Stimulated activated CD8-positive, alpha-beta memory T cell treated with anti-CD3 and anti-CD28 coated beads, Interleukin-15, amount 100 ng/mL, for 48 hours (primary cell): Measurements from ENCODE around the gene PRKCD.

Source experiments
- DNase-seq, 2 donors: peaks; one replicate each; pipeline ENCODE4 v3.0.0-alpha.2; 2020; ENCODE audit warnings: low read depth in 2 of 2

Gene PRKCD

DNA sequence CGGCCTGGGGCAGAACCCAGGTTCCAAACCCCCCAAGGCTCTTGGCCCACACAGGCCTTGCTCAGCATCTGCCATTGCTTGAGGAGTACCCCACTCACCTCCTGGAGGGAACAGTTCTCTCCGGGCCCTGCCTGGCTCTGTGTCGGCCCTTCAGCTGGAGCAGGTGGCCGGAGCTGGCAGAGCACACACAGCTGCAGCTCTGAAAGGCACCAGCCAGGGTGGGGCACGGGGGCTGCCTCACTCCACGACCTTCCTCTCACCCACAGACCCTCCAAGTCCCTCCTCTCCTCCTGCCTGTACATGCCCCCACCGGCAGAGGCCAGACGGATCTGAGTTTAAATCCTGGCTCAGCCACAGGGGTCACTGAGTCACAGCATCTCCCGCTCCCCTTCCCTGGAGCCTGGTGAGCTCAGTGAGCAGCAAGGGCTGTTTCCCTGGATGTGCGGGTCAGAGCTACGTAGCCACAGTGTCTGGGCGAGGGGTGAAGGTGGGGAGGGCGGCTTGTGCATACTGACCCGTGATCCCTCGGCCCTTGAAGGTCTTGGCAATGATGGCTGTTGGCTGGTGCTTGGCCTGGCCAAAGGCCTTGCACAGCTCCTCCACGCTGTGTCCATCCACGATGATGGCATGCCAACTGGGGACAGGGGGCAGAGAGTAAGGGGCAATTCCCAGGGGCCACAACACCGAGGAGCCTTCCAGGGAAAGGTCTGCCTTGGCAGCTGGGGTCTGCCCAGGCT is 71.8 kb downstream of the PRKCD start:
- DNase-seq = no peak

DNA sequence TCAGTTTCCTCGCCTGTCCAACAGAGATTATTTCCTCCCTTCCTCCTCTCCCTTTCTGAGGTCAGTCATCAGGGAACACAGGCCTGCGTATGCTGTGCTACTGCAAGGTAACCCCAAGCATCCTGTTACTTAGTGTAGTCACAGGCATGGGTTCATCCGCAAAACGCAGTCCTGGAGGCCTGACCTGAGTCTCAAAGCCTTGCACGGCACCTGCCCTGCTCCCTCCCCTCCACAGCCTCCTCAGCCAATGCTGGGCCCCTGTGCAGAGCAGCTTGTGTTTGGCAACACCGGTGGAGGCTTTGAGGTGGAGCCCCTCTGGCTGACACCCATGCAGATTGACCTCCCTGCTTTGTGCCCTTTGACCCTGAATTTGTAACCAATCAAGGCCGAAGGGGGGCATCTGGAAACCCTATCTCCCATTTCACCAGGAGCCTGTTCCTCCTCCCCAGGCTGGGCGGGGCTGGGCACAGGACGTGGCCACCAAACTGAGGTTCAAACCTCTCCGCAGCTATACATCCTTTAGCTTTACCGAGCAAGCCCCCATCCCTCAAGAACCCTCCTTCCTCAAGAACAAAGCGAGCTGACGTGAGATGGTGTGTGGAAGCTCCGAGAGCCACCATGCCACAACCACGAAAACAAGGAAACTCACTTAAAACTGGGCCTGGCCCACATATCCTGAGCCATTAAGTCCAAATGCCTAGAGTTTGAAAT is 73.3 kb downstream of the PRKCD start:
- DNase-seq = no peak

DNA sequence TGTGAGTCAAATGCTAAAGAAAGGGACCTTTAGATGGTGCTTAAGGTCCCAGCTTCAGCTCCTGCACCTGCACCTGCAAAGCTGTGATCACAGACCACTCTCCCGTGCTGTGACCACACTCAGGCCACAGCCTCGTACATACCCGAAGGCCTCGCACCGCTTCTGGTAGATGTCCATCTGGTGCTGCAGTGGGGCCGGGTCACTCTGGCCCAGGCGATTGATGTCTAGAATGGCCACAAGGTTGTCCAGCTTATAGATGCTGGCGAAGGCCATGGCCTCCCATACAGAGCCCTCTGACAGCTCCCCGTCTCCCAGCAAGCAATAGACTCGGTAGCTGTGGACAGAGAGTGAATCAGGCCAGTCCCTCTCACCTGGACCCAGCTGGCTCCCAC is 73.8 kb downstream of the PRKCD start:
- no peak for DNase-seq

DNA sequence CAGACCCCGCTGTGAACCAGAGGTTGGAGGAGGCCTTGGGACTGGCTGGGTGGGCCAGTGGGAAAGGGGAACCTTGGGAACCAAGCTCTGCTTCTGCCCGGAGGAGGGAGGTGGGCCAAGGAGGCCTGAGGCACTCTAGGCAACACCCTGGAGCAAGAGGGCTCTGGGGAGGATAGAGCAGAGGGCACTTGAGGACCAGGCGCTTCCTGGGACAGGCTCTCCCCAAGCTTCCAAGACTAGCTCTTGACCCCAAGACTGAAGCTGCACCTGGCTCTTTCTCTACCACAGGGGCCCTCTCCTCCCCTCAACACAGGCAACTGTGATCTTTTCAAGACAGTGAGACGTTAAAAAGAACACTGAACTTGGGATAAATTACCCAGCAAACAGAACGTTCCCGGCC is 74.5 kb downstream of the PRKCD start:
- no peak for DNase-seq

DNA sequence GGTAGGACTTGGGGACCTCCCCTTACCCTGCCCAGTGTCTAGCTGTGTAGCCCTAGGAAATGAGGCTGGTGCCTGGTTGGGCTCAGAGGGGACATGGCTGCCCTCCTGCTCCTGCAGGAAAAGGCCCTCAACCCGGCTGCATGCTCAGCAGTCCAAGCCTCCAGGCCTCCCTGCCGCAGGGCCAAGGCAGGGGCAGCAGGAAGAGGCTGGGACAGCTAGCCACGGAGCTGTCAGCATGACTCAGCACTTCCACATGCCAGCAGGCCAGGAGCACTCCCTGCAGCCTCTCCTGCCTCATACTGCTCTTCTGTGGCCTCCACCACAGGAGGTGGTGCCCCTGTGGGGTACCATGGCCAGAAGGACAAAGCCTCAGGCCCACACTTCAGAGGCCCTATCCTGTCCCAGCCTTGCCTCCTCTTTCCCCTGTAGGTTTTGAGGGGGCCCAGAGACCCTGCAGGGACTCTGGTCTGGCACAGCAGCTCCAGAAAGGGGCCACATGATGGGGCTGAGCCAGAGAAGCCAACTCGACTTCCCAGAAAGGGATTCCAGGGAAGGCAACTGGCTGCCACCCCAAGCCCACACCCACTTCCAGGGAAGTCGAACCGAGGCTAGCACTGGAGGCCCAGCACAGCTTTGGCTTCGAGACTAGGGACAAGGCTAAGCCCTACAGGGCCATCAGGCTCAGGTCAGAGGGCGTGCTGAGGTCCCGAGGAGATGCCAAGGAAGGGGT is 75.3 kb downstream of the PRKCD start:
- no peak for DNase-seq

DNA sequence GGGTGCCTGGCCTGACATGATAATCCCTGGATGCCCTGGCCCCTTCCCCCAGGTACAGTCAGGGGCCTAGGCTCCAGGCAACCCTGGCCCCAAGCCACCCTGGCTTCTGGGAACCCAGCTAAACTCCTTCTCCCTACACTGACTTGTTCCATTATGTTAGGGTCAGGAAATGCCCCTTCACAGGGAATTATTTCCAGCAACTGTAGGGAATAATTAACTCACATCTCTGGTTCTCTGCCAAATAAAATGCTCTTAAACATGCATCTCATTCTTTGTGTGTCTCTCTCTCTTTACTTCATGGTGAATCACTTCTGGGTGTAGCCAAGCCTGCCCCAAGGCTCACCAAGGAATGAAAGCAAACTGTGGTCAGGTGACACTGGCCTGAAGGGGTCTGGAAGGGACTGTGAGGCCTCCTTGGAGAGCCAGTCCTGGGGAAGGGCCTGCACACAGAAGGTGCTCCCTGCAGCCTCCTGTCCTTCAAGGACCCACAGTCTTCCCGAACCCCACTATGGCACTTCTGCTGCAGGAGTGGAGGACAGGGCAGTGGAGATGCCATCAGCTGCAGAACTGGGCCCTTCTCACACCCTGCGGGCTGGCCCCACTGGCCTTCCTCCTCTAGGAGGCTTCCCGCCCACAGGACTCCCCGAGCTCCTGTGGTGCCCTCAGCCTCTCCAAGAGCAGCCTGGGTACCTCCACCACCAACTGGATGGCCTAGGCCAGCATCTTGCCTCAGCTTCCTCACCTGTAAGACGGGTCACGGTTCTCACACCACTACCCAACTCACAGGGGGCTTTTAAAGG is 77.2 kb downstream of the PRKCD start:
- DNase-seq = no peak

DNA sequence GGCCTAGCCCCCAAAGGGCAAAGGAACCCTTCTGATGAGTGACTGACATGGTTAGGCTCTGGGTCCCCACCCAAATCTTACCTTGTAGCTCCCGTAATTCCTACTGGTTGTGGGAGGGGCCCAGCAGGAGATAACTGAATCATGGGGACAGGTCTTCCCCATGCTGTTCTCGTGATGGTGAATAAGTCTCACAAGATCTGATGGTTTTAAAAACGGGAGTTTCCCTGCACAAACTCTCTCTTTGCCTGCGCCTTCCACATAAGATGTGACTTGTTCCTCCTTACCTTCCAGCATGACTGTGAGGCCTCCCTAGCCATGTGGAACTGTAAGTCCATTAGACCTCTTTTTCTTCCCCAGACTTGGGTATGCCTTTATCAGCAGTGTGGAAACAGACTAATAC is 77.9 kb downstream of the PRKCD start:
- no peak for DNase-seq

DNA sequence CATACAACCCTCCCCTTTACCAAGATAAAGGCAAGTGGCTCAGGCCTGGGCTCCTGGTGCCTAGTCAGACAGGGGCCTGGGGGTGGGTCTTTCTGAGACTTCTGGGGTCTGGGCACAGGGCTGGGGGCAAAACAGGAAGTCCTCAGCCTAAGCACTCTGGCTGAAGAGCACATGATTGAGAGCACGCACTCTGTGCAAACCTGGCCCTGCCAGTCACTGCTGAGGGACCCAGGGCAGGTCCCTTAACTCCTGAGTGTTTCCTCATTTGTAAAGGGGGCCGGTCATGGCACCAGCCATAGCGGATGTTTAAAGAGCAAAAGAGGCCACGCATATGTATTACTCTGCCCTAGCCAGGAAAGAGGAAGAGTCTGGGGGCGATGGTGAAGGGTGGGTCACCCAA is 78.8 kb downstream of the PRKCD start:
- no peak for DNase-seq

DNA sequence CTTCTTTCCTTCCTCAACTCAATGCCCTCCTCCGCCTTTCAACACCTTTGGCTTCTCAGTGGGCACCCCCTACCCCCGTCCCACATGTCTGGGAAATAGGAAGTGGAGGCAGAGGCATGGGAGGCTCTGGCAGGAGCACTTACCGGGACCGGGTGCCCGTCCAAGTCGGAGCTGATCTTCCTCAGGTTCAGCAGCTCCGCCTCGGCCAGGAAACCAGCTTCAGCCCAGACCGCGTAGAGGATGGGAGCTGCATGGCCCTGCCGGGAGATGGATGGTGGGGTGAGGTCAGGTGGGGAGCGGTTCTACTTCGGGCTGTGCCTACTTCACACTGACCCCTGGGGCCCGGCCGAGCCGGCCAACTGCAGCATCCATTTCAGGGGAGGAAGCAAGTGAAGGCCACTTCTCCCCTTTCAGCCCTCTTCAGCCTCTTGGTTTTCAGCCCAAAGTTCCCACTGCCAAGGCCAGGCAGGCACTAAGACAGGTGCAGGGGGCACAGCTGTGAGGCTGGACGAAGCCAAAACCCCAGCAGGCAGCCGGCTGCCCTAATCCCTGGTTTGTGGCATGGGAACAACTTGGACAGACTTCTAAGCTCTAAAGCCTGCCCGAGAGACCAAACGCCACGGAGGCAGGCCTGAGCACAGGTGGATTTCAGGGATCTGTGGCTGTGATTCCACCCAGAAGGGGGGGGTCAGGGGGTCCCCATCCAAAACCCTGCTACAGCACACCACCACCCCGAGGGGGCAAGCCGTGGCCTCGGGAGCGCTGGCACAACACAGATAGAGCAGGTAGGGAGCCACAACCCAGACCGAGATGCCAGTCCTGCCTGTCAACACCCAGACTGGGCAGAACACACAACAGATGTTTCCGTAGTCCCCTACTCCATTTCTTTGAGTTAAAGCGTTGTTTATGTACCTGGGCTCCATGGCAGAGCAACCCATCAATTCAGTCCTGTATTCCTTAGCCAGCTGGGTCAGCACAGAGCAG is 80.3 kb downstream of the PRKCD start:
- no peak for DNase-seq

DNA sequence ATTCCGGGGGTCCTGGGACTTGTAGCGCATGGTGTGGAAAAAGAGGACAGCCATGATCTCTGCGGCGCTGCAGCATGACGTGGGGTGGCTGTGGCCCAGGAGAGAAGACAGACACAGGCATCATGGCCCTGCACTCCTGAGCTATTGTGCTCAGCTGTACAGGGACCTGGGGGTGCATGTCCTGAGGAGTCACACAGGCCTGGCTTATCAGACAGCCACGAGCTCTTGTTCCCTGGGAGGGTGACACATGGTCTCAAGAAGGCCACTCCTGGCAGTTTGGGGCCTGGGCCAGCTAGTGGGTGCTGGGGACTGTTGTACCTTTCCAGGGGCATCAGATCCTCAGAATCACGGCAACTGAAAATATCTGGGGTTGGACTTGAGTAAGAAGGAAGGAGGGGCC is 81.1 kb downstream of the PRKCD start:
- DNase-seq = no peak
